WI38 (cell line): ENCODE measurements around the gene TUBB1.

Source experiments
- H3K4me3 ChIP-seq: 2 replicates; pipeline ENCODE4 v1.5.1; 2011; ENCODE audit warnings: low read depth, mild to moderate bottlenecking, control low read depth, low read length
- CTCF ChIP-seq: IDR thresholded peaks from 2 replicates; pipeline ENCODE4 v1.5.1; 2012; ENCODE audit warnings: low read depth, mild to moderate bottlenecking, control low read depth, low read length

The TUBB1 gene

GRCh38 chr20:59032023-59032712, 12.9 kb downstream of the TUBB1 start, which contains the start of gene ATP5F1E:
Gene ATP5F1E (minus strand): TSS chr20:59032335. CDS start chr20:59032251, 84 bp downstream.
- no peak for TF ChIP-seq CTCF
- H3K4me3 ChIP-seq = peak within 1 kb of the TSS; percentile 82

- H3K4me3 ChIP-seq = peak overlapping the region; percentile 82
- no peak for TF ChIP-seq CTCF
These were observed 13.5 kb downstream of the TUBB1 start for GRCh38 chr20:59032713-59033059.

GRCh38 chr20:59033093-59033492, 13.9 kb downstream of the TUBB1 start:
- no peak for TF ChIP-seq CTCF
- peak overlapping the region; percentile 82 for H3K4me3 ChIP-seq

- no peak overlapping the region for H3K4me3 ChIP-seq
- TF ChIP-seq CTCF = no peak
These were observed 14.5 kb downstream of the TUBB1 start for GRCh38 chr20:59033616-59034165.

GRCh38 chr20:59035381-59035780, 16.2 kb downstream of the TUBB1 start:
- no peak for TF ChIP-seq CTCF
- no peak overlapping the region for H3K4me3 ChIP-seq

GRCh38 chr20:59037386-59037785, 18.2 kb downstream of the TUBB1 start:
- TF ChIP-seq CTCF = no peak
- H3K4me3 ChIP-seq = no peak overlapping the region

- TF ChIP-seq CTCF = no peak
- no peak overlapping the region for H3K4me3 ChIP-seq
These were observed 20.0 kb downstream of the TUBB1 start for GRCh38 chr20:59039233-59039632.
